ENCODE data around the gene MYADM.
A peak's percentile ranks its signal among the peaks of the same experiment; 100 is the strongest.

Gene MYADM

GRCh38 chr19:53907193-53907581 is 39.5 kb downstream of the MYADM start:
- DNase-seq = no peak
- TF ChIP-seq POLR2A (IDR thresholded peaks at IDR 0.05; ENCODE audit: low read length) (no peak), GATA1 (IDR thresholded peaks at IDR 0.05; ENCODE audit: low read depth, low read length) (no peak)

GRCh38 chr19:53907690-53908089 is 40.0 kb downstream of the MYADM start:
- no peak for DNase-seq
- TF ChIP-seq GATA1 (IDR thresholded peaks at IDR 0.05; ENCODE audit: low read depth, low read length) (no peak), POLR2A (IDR thresholded peaks at IDR 0.05; ENCODE audit: low read length) (no peak)

DNA sequence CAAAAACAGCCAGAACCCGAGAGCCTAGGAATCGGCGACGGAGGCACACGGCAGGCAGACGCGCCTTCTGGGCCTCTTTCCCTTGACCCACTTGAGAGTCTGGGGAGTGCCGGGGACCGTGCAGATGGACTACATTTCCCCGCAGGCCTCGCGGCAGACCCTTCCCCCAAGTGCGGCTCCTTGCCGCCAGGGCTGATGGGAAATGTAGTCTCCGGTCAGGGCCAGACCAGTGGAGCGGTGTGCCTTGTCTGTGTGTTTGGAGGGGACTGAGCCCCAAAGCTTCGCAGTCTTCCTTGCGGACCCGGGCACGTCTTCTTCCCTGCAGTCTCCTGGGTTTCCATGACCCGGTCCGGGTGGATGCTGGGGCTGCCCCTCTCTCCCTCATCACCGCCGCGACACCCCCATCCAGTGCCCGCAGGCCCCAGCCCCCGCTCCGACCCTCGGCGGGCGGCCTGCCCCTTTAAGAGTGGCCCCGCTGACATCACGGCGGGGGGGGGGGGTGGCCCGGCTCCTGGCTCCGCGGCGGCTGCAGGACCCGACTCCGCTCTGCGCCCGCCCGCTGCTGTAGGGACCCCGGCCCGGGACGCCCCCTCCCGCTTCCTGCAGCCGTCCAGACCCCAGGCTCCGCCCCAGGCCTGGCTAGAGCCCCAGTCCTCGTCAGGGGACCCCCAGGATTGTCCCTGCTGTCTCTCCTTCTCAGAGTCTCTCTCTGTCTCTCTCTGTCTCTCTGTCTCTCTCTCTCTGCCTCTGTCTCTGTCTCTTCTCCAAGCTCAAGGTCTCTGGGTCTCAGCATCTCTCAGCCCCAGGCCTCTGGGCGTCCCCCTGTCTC is 40.6 kb downstream of the MYADM start:
- no peak for TF ChIP-seq GATA1 (IDR thresholded peaks at IDR 0.05; ENCODE audit: low read depth, low read length)
- TF ChIP-seq POLR2A (IDR thresholded peaks at IDR 0.05; ENCODE audit: low read length) = no peak
- DNase-seq = peak in 1 of 2 experiments; percentile 59

DNA sequence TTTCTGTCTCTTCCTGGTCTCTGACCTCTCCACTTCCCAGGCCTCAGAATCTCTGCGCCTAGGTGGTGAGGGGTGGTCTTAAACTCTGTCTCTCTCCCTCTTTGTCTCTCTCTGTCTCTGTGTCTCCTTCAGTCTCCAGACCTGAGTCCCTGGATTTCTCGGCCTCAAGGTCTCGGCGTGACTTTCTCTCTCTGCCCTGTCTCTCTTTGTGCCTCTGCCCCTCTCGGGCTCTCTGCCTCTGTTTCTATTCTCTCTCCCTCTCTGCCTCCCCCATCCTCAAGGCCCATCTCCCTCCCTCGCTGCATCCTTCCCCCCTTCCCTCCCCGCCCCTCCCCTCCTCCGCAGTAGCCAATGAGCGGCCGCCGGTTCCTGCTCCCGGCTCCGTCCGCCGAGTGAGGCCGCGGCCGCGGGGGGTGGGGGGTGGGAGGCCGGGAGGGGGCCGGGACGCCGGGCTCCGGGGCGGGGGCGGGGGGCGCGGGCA is 41.3 kb downstream of the MYADM start, which contains the start of gene CACNG7:
CACNG7 (plus strand) TSS at position 344 of the 481 bp plus-strand sequence. CDS start 3,554 bp downstream, outside the sequence.
- TF ChIP-seq POLR2A (IDR thresholded peaks at IDR 0.05; ENCODE audit: low read length) (no peak), GATA1 (IDR thresholded peaks at IDR 0.05; ENCODE audit: low read depth, low read length) (no peak)
- DNase-seq = no peak

DNA sequence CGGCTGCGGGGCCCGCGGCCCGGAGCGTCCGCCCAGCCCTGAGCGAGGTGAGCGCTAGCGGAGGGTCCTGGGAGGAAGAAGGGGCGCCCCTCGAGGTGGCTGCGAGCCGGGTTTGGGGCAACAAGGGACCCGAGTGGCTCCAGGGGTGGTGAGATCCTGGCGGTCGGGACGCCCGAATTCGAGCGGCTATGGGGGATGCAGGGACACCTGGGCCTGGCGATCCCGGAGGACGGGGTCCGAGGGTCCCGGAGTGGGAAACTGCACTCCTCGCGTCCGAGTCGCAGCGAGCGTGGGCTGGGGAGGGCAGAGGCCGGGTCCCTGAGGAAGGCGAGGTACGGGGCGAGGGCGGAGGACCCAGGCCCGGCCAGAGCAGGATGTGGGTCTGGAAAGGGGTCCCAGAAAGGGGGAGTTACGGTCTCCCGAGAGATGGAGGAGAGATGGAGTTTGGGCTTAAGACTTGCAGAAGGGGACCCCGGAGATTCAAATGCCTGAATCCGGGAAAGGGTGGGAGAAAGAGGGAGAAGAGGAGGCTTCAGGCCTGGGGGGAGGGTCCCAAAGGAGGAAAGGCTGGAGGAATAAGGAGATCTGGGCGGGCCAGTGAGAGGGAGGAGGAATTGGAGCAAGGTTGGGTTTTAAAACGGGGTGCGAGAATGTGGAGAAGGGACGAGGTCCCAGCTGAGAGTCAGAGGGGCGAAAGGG is 41.9 kb downstream of the MYADM start:
- TF ChIP-seq GATA1 (IDR thresholded peaks at IDR 0.05; ENCODE audit: low read depth, low read length) (no peak), POLR2A (IDR thresholded peaks at IDR 0.05; ENCODE audit: low read length) (no peak)

DNA sequence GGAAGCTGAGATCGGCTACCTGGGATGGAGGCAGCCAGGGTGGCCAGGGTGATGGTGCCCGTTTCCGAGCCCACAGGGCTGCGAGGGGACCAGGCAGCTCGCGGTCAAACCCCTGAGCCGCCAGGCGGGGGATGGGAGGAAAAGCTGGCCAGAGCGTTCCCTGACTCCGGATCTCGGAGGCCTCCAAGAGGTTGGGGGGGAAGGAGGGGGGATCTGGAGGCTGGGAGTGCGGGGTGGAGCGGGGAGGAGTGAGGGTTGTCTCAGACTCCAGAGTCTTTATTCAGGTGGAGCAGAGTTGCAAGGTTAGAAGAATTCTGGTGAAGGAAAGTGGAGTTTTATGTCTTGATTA is 42.5 kb downstream of the MYADM start:
- no peak for TF ChIP-seq GATA1 (IDR thresholded peaks at IDR 0.05; ENCODE audit: low read depth, low read length)
- TF ChIP-seq POLR2A (IDR thresholded peaks at IDR 0.05; ENCODE audit: low read length) = no peak

More for the DNA sequence above, 41.9 kb downstream of the MYADM start:
- DNase-seq = no peak

DNA sequence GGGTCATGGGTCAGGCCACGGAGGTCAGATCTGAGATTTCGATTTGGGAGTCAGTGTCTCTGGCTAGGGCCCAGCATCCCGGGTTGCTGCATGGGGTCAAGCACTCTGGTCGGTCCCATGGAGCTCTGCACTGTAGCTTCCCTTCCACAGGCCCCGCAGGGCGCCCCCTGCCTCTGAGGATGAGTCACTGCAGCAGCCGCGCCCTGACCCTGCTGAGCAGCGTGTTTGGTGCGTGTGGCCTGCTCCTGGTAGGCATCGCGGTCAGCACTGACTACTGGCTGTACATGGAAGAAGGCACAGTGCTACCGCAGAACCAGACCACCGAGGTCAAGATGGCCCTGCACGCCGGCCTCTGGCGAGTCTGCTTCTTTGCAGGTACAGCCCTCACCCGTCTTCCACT is 45.0 kb downstream of the MYADM start:
- TF ChIP-seq GATA1 (IDR thresholded peaks at IDR 0.05; ENCODE audit: low read depth, low read length) = no peak
- no peak for TF ChIP-seq POLR2A (IDR thresholded peaks at IDR 0.05; ENCODE audit: low read length)
- peak in 1 of 2 experiments; percentile 28 for DNase-seq

More for the DNA sequence above, 42.5 kb downstream of the MYADM start:
- DNase-seq = no peak

DNA sequence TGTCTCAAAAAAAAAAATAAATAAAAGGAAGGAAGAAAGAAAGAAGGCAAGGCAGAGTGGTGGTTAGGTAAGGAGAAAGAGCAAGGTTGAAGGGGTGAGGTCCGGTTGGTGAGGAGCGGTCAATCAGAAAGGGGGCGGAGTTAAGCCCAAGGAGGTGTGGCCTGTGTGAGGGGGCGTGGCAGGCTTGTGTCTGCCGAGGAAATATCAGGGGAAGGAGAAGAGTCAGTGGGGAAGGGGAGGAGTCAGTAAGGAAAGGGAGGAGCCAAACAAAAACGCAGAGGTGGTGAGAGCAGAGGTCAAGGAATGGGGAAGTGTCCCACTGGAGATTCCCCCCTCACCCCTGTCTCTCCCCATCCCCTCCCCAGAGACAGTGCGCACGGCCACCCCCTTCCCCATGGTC is 47.3 kb downstream of the MYADM start:
- no peak for DNase-seq

GRCh38 chr19:53916004-53916403 is 48.3 kb downstream of the MYADM start:
- TF ChIP-seq GATA1 (IDR thresholded peaks at IDR 0.05; ENCODE audit: low read depth, low read length) = no peak
- TF ChIP-seq POLR2A (IDR thresholded peaks at IDR 0.05; ENCODE audit: low read length) = no peak
- DNase-seq = no peak

More for the DNA sequence above, 47.3 kb downstream of the MYADM start:
- no peak for TF ChIP-seq GATA1 (IDR thresholded peaks at IDR 0.05; ENCODE audit: low read depth, low read length)
- no peak for TF ChIP-seq POLR2A (IDR thresholded peaks at IDR 0.05; ENCODE audit: low read length)

GRCh38 chr19:53917356-53917755 is 49.7 kb downstream of the MYADM start:
- no peak for DNase-seq
- TF ChIP-seq POLR2A (IDR thresholded peaks at IDR 0.05; ENCODE audit: low read length) = no peak
- TF ChIP-seq GATA1 (IDR thresholded peaks at IDR 0.05; ENCODE audit: low read depth, low read length) = no peak
